Pancreas (tissue), 10 donors: ENCODE measurements around the gene TAF3. TPM values are rescaled to one million over a fixed set of nuclear protein-coding genes. Genes with fewer than 3 reads are reported as not detected.

ENCODE experiments used
- ATAC-seq, 4 donors: fragments of 200-7000 bp; cut with Tn5 transposase; one replicate each; pipeline versions ENCODE4 v1.8.0 to v1.9.1; 2020; ENCODE audit warnings: mild to moderate bottlenecking in 4 of 4, moderate library complexity in 4 of 4
- DNase-seq, 6 donors: peaks; one replicate each; pipeline ENCODE4 v3.0.0-alpha.2; 2020
- FAIRE-seq: peaks from 2 replicates; lab custom pipeline; 2012; peaks lifted over from hg19 to GRCh38; lab: Jason Lieb, UNC
- H3K27ac ChIP-seq, 4 donors: fragments of 200-600 bp; sonication (generic); 1 replicate in 3 of 4; 2 replicates in 1 of 4; pipeline versions ENCODE4 v1.5.0 to v1.8.0; 2020
- H3K27me3 ChIP-seq, 4 donors: fragments of 200-600 bp; one replicate each; pipeline ENCODE4 v1.8.0; 2021
- H3K36me3 ChIP-seq, 3 donors: fragments of 200-600 bp; sonication (generic) in 1 of 3; one replicate each; pipeline versions ENCODE4 v1.5.0 to v1.8.0; 2020 to 2021
- H3K4me1 ChIP-seq, 3 donors: fragments of 200-600 bp; one replicate each; pipeline ENCODE4 v1.8.0; 2021
- H3K4me3 ChIP-seq, 4 donors: fragments of 200-600 bp; sonication (generic) in 2 of 4; one replicate each; pipeline versions ENCODE4 v1.5.0 to v1.8.0; 2020 to 2021
- H3K9me3 ChIP-seq, 4 donors: fragments of 200-600 bp; one replicate each; pipeline ENCODE4 v1.8.0; 2021
- CTCF ChIP-seq, 4 donors: fragments of 200-600 bp; sonication (generic) in 3 of 4; IDR thresholded peaks; one replicate each; pipeline versions ENCODE4 v1.5.0 to v1.8.0; 2021; ENCODE audit warnings: antibody characterized with exemption in 4 of 4
- WGBS, 2 donors: extraction: QIAGEN DNeasy Blood & Tissue Kit; methylation state at CpG; one replicate each; pipeline ENCODE4 v1.1.7; 2013; 5-methylcytosine and 5-hydroxymethylcytosine counted together
- intact Hi-C, 3 donors: fragments of 100-400 bp; cut with DNase I; formaldehyde crosslinking; loops; one replicate each; pipeline versions ENCODE4 v1.11.1 to v1.14.2; 2022
- polyA plus RNA-seq, 2 donors: library from polyadenylated mRNA; stranded (reverse); fragments of 200-250 nt; gene quantifications; one replicate each; pipeline ENCODE4 v1.2.3, GENCODE V29; 2013
- total RNA-seq, 6 donors: library from RNA; stranded (reverse); fragmentation: NEBNext Ultra II Directional in 4 of 6; extraction: Animal tissue kit (Norgen Biotek cat#: 25700) in 4 of 6; gene quantifications; one replicate each; pipeline versions ENCODE4 v1.2.1 to v1.2.4, GENCODE V29; 2021 to 2023
- donor health status: healthy with polysubstance abuse.
- donor health status: DM: no; HTN: no; CAD: no; lungs with moderate emphysema.
- donor health status: DM: no; HTN: no; CAD: no.
- donor health status: control.
- donor health status: control.
- donor health status: Bipolar disorder and iron deficiency.
- donor health status: DM: yes; HTN: yes; CAD: no.
- donor health status: DM: no; HTN: no; CAD: no.
- donor health status: DM: no; HTN: no; CAD: no.
- donor health status: DM: yes; HTN: yes; CAD: no.

Gene TAF3
- total and polyA plus RNA-seq, 8 donors, result 2.9 to 5.8 (median 4.0) TPM

- DNase-seq (no peak), ATAC-seq (no peak), FAIRE-seq (no peak)
- H3K36me3 ChIP-seq, result peaks cover 0 to 6% (median 0%) of the 10 kb centered on the region in 3 donors
- no peak overlapping the region for H3K4me3 ChIP-seq
- H3K4me1 ChIP-seq, result peaks cover 32 to 57% (median 56%) of the 10 kb centered on the region in 3 donors
- no peak overlapping the region for H3K27ac ChIP-seq
- TF ChIP-seq CTCF (IDR thresholded peaks at IDR 0.05), result no peak
- H3K9me3 ChIP-seq, result no peaks in the 10 kb centered on the region
- no peaks in the 10 kb centered on the region for H3K27me3 ChIP-seq
- 22 to 30% methylated on average over 1 of the region's 1 CpG for WGBS, 2 donors
- intact Hi-C loops, result no loop called here
These were observed 25.8 kb upstream of the TAF3 start for GRCh38 chr10:7792541-7792940.

- Histone ChIP-seq H3K36me3 (peaks cover 0 to 22% (median 5%) of the 10 kb centered on the region in 3 donors), H3K9me3 (no peaks in the 10 kb centered on the region), H3K4me3 (no peak overlapping the region), H3K4me1 (peaks cover 32 to 56% (median 55%) of the 10 kb centered on the region in 3 donors), H3K27me3 (no peaks in the 10 kb centered on the region), H3K27ac (peak overlapping the region in 3 of 4 donors; percentile 1 to 84 (median 60))
- TF ChIP-seq CTCF (IDR thresholded peaks at IDR 0.05), result no peak
- 39 to 43% methylated on average over 4 of the region's 4 CpGs for WGBS, 2 donors
- DNase-seq (no peak), FAIRE-seq (no peak), ATAC-seq (peak; percentile 6 to 45 (median 9))
- intact Hi-C loops, result no loop called here
These were observed 23.9 kb upstream of the TAF3 start for GRCh38 chr10:7794251-7795026.

- no peak for TF ChIP-seq CTCF (IDR thresholded peaks at IDR 0.05)
- intact Hi-C loops, result no loop called here
These were observed 22.7 kb upstream of the TAF3 start for GRCh38 chr10:7795605-7796004.

GRCh38 chr10:7797582-7797981 lies 20.7 kb upstream of the TAF3 start:
- Histone ChIP-seq H3K9me3 (no peaks in the 10 kb centered on the region), H3K4me1 (peaks cover 19 to 35% (median 32%) of the 10 kb centered on the region in 3 donors), H3K4me3 (no peak overlapping the region), H3K27ac (peak overlapping the region in 1 of 4 donors; percentile 53), H3K27me3 (no peaks in the 10 kb centered on the region), H3K36me3 (peaks cover 11 to 51% (median 14%) of the 10 kb centered on the region in 3 donors)
- no peak for TF ChIP-seq CTCF (IDR thresholded peaks at IDR 0.05)
- intact Hi-C loops, result no loop called here
- 55 to 59% methylated on average over 6 of the region's 6 CpGs for WGBS, 2 donors
- peak in 1 of 4 donors; percentile 31 for ATAC-seq
- FAIRE-seq, result no peak
- DNase-seq, result peak in 1 of 6 donors; percentile 27

More at GRCh38 chr10:7795605-7796004, 22.7 kb upstream of the TAF3 start:
- H3K4me1 ChIP-seq, result peaks cover 32 to 52% (median 45%) of the 10 kb centered on the region in 3 donors
- DNase-seq, result peak in 3 of 6 donors; percentile 66 to 80 (median 77)
- H3K36me3 ChIP-seq, result peaks cover under 1 to 33% (median 11%) of the 10 kb centered on the region in 3 donors
- no peaks in the 10 kb centered on the region for H3K27me3 ChIP-seq
- H3K9me3 ChIP-seq, result no peaks in the 10 kb centered on the region
- 20 to 22% methylated on average over 4 of the region's 4 CpGs for WGBS, 2 donors
- H3K4me3 ChIP-seq, result no peak overlapping the region
- FAIRE-seq, result no peak
- ATAC-seq, result peak; percentile 95 to 99 (median 97)
- peak overlapping the region; percentile 1 to 84 (median 42) for H3K27ac ChIP-seq

GRCh38 chr10:7802606-7803005 lies 15.7 kb upstream of the TAF3 start:
- DNase-seq (no peak), ATAC-seq (no peak), FAIRE-seq (no peak)
- peaks cover 22 to 84% (median 22%) of the 10 kb centered on the region in 3 donors for H3K36me3 ChIP-seq
- H3K27me3 ChIP-seq, result no peaks in the 10 kb centered on the region
- 86 to 88% methylated on average over 4 of the region's 4 CpGs for WGBS, 2 donors
- TF ChIP-seq CTCF (IDR thresholded peaks at IDR 0.05), result no peak
- peaks cover 0 to 10% (median 7%) of the 10 kb centered on the region in 3 donors for H3K4me1 ChIP-seq
- no peak overlapping the region for H3K4me3 ChIP-seq
- intact Hi-C loops, result no loop called here
- H3K27ac ChIP-seq, result no peak overlapping the region
- H3K9me3 ChIP-seq, result no peaks in the 10 kb centered on the region
